K562 (cell line): Measurements from ENCODE around the gene PRKG1. TPM values are rescaled to one million over a fixed set of nuclear protein-coding genes. Genes with fewer than 3 reads are reported as not detected.

Experiments
- ATAC-seq: fragments of 200-7000 bp; cut with Tn5 transposase; 3 replicates; pipeline ENCODE4 v1.9.1; 2020; ENCODE audit warnings: moderate library complexity
- BruUV-seq: library from RNA; stranded (reverse); fragments of 400-500 nt; replicated peaks from 2 replicates; lab custom pipeline; 2021; lab: Mats Ljungman, UMichigan
- CTCF ChIA-PET: fragments of 300-600 bp; formaldehyde crosslinking; extraction: SDS; loops from one replicate; lab custom pipeline; 2021; ENCODE audit warnings: low intra/inter-chr PET ratio; lab: Yijun Ruan, JAX
- POLR2A ChIA-PET: fragments of 300-600, 350-650 bp; sonication (Branson Sonifier 250); formaldehyde crosslinking; extraction: SDS; loops from one replicate; lab custom pipeline; 2021; ENCODE audit warnings: antibody characterized with exemption, inconsistent platforms; lab: Yijun Ruan, JAX
- DNase-seq, 4 experiments: peaks; one replicate each; pipeline versions ENCODE4 v3.0.0 to v3.0.0-alpha.2; 2011 to 2018; ENCODE audit warnings: low spot score in 3 of 4, mixed read lengths in 3 of 4; ENCODE audit errors: extremely low read depth in 1 of 4
- FAIRE-seq: peaks from 2 replicates; lab custom pipeline; 2011; peaks lifted over from hg19 to GRCh38; lab: Jason Lieb, UNC
- H2AFZ ChIP-seq: 2 replicates; pipeline ENCODE4 v1.6.0; 2011; ENCODE audit warnings: low read depth, low read length, control low read depth, inconsistent platforms
- H3K27ac ChIP-seq: fragments of 200-600 bp; 3 replicates; pipeline ENCODE4 v1.8.0; 2011; ENCODE audit warnings: low read depth, mild to moderate bottlenecking, control low read depth, inconsistent platforms, low read length, moderate library complexity, mixed read lengths; ENCODE audit errors: extremely low read depth
- H3K27me3 ChIP-seq, 2 experiments: fragments of 300-600 bp in 1 of 2; 2 replicates in 1 of 2; 3 replicates in 1 of 2; pipeline versions ENCODE4 v1.6.0 to v1.8.0; 2011; ENCODE audit warnings: inconsistent platforms in 2 of 2, low read length in 2 of 2, mild to moderate bottlenecking in 1 of 2, mixed read lengths in 1 of 2, moderate library complexity in 1 of 2; ENCODE audit not compliant: control insufficient read depth in 2 of 2, insufficient read depth in 2 of 2
- H3K36me3 ChIP-seq: fragments of 300-600 bp; 3 replicates; pipeline ENCODE4 v1.8.0; 2011; ENCODE audit warnings: mild to moderate bottlenecking, low read length, inconsistent platforms; ENCODE audit not compliant: control insufficient read depth, insufficient read depth
- H3K4me1 ChIP-seq, 2 experiments: fragments of 200-600 bp in 1 of 2; replicated peaks in 1 of 2; 2 replicates in 1 of 2; 3 replicates in 1 of 2; pipeline versions ENCODE4 v1.5.1 to v1.8.0; 2011; ENCODE audit warnings: inconsistent platforms in 2 of 2, low read length in 2 of 2, mild to moderate bottlenecking in 1 of 2, mixed read lengths in 1 of 2, moderate library complexity in 1 of 2; ENCODE audit not compliant: control insufficient read depth in 2 of 2, insufficient read depth in 2 of 2
- H3K4me2 ChIP-seq: 2 replicates; pipeline ENCODE4 v1.6.1; 2011; ENCODE audit warnings: low read length, control low read depth, inconsistent platforms, mixed read lengths; ENCODE audit not compliant: insufficient read depth
- H3K4me3 ChIP-seq: fragments of 200-600 bp; sonication (generic), shearing (Covaris generic); 2 replicates; pipeline ENCODE4 v1.5.1; 2016; ENCODE audit warnings: control low read depth, inconsistent platforms
- H3K79me2 ChIP-seq: fragments of 200-600 bp; 3 replicates; pipeline ENCODE4 v1.8.0; 2011; ENCODE audit warnings: low read length, inconsistent platforms; ENCODE audit not compliant: control insufficient read depth, insufficient read depth
- H3K9ac ChIP-seq, 2 experiments: 2 replicates each; pipeline versions ENCODE4 v1.6.0 to v1.6.1; 2011; ENCODE audit warnings: low read depth in 2 of 2, low read length in 2 of 2, control low read depth in 1 of 2, inconsistent platforms in 1 of 2, mild to moderate bottlenecking in 1 of 2, mixed read lengths in 1 of 2; ENCODE audit not compliant: insufficient read depth in 1 of 2
- H3K9me1 ChIP-seq: one replicate; pipeline ENCODE4 v1.6.0; 2011; ENCODE audit warnings: inconsistent platforms, mild to moderate bottlenecking, low read length, moderate library complexity; ENCODE audit not compliant: control insufficient read depth, insufficient read depth
- H3K9me3 ChIP-seq: replicated peaks from 2 replicates; pipeline ENCODE4 v1.5.1; 2011; ENCODE audit warnings: low read depth, low read length, inconsistent platforms; ENCODE audit not compliant: control insufficient read depth, insufficient read depth
- H4K20me1 ChIP-seq: replicated peaks from 2 replicates; pipeline ENCODE4 v1.6.1; 2011; ENCODE audit warnings: low read length, inconsistent platforms, mixed read lengths; ENCODE audit not compliant: control insufficient read depth, insufficient read depth
- FOXP1 ChIP-seq: sonication (generic); formaldehyde crosslinking; IDR thresholded peaks from 2 replicates; pipeline ENCODE4 v1.8.0; 2022; ENCODE audit warnings: mild to moderate bottlenecking, missing genetic modification reagents
- HDAC1 ChIP-seq, 2 experiments: fragments of 450-650 bp; IDR thresholded peaks; 2 replicates each; pipeline ENCODE4 v1.6.1; 2016 to 2017; ENCODE audit warnings: inconsistent platforms in 1 of 2, mild to moderate bottlenecking in 1 of 2, moderate library complexity in 1 of 2
- TCFL5 ChIP-seq: fragments of 250-450 bp; sonication (Bioruptor Pico); conservative IDR thresholded peaks from 2 replicates; pipeline ENCODE4 v1.6.1; 2021; ENCODE audit warnings: mild to moderate bottlenecking, moderate library complexity, matching md5 sums
- ZNF12 ChIP-seq: sonication (generic); formaldehyde crosslinking; IDR thresholded peaks from 2 replicates; pipeline ENCODE4 v1.4.0; 2020; ENCODE audit warnings: mild to moderate bottlenecking, missing genetic modification reagents
- WGBS: fragments of 100-300 bp; shearing (Covaris generic); methylation state at CpG from one replicate; pipeline ENCODE4 v1.1.6; 2016; ENCODE audit warnings: low coverage, mixed read lengths; ENCODE audit not compliant: insufficient coverage; ENCODE audit errors: missing lambda C conversion rate; 5-methylcytosine and 5-hydroxymethylcytosine counted together
- in situ Hi-C: fragments of 300-500 bp; cut with MboI; formaldehyde crosslinking; loops from 4 replicates; pipeline ENCODE4 v1.15.0; 2018; ENCODE audit warnings: inconsistent platforms, mixed read lengths
- intact Hi-C: fragments of 100-400 bp; cut with micrococcal nuclease; formaldehyde crosslinking; loops from 2 replicates; pipeline ENCODE4 v1.14.2; 2022
- polyA plus RNA-seq, 8 experiments: library from polyadenylated mRNA; depleted of rRNA in 4 of 8; stranded (reverse) in 5 of 8; unstranded in 3 of 8; fragments of >200 nt; fragmentation: Nextera tagmentation in 2 of 8; fragmentation: Illumina TruSeq in 1 of 8; extraction: Ambion mirVana in 2 of 8; extraction: Trizol in 1 of 8; gene quantifications; 2 replicates each; pipeline versions ENCODE4 v1.2.1 to v1.2.3, GENCODE V29; 2011 to 2014; ENCODE audit warnings: inconsistent platforms in 1 of 8, missing spikeins in 1 of 8
- total RNA-seq, 7 experiments: library from RNA; depleted of rRNA in 6 of 7; stranded (reverse); fragments of >200 nt in 6 of 7; fragmentation: Illumina TruSeq in 2 of 7; extraction: Trizol in 2 of 7; gene quantifications; 2 replicates each; pipeline versions ENCODE4 v1.2.1 to v1.2.3, GENCODE V29; 2011 to 2021; ENCODE audit warnings: low replicate concordance in 1 of 7
- TF ChIP-seq, protein P1 (sequence below): sonication (generic); formaldehyde crosslinking; IDR thresholded peaks from 2 replicates; pipeline ENCODE4 v1.8.1; 2022; ENCODE audit warnings: missing genetic modification reagents
- TF ChIP-seq, protein P2 (sequence below): IDR thresholded peaks from 2 replicates; pipeline ENCODE4 v1.6.1; 2011; ENCODE audit warnings: borderline replicate concordance, low read depth, mild to moderate bottlenecking, moderate library complexity, low read length; ENCODE audit not compliant: insufficient read depth, poor library complexity, severe bottlenecking
- TF ChIP-seq, protein P3 (sequence below): fragments of 250-450 bp; sonication (Bioruptor Pico); IDR thresholded peaks from 2 replicates; pipeline ENCODE4 v1.5.0; 2021; ENCODE audit warnings: mild to moderate bottlenecking, moderate library complexity

PRKG1 gene
- total and polyA plus RNA-seq, 9 of the 15 experiments (the other 6 are each of a cell fraction or from before 2014, with no cell fraction given) = 0.22 TPM; not detected in 8

DNA sequence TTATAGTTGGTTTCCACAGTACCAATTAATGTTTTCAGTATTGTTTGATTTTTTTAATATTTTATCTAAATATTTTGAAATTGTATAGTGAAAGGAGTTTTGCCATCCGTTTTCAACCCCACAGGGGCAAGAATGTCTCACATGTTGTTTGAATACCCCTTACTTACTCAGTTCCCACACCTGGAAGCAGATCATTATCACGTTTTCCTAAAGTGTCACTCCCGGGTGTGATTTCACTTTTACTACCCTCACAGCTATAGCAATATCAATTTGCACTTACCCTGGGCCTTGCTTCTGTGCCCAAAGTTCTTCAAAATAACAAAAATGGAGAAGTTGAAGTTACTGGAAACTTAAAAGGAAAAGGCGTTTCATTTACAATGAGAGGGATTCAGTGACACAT lies 397.0 kb downstream of the PRKG1 start:
- Histone ChIP-seq H3K27me3 (no peaks in the 10 kb centered on the region), H3K4me2 (no peak overlapping the region), H3K36me3 (no peaks in the 10 kb centered on the region), H3K9ac (no peak overlapping the region), H3K4me1 (no peaks in the 10 kb centered on the region)
- ChIA-PET CTCF (interaction anchor here (0.7 kb wide), 1 partner anchor 734 kb away, joined by 3 read pairs; no protein-coding TSS in a partner anchor), POLR2A (no interaction called here)
- intact Hi-C loops = no loop called here
- no peak for DNase-seq
- TF ChIP-seq, protein P1, sequence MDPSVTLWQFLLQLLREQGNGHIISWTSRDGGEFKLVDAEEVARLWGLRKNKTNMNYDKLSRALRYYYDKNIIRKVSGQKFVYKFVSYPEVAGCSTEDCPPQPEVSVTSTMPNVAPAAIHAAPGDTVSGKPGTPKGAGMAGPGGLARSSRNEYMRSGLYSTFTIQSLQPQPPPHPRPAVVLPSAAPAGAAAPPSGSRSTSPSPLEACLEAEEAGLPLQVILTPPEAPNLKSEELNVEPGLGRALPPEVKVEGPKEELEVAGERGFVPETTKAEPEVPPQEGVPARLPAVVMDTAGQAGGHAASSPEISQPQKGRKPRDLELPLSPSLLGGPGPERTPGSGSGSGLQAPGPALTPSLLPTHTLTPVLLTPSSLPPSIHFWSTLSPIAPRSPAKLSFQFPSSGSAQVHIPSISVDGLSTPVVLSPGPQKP (CRISPR knock-in tag) = no peak
- TF ChIP-seq ZNF12 (CRISPR knock-in tag) (no peak), TCFL5 (CRISPR knock-in tag) (no peak), FOXP1 (no peak), HDAC1 (IDR thresholded peaks at IDR 0.05) (no peak)
- TF ChIP-seq, protein P2, sequence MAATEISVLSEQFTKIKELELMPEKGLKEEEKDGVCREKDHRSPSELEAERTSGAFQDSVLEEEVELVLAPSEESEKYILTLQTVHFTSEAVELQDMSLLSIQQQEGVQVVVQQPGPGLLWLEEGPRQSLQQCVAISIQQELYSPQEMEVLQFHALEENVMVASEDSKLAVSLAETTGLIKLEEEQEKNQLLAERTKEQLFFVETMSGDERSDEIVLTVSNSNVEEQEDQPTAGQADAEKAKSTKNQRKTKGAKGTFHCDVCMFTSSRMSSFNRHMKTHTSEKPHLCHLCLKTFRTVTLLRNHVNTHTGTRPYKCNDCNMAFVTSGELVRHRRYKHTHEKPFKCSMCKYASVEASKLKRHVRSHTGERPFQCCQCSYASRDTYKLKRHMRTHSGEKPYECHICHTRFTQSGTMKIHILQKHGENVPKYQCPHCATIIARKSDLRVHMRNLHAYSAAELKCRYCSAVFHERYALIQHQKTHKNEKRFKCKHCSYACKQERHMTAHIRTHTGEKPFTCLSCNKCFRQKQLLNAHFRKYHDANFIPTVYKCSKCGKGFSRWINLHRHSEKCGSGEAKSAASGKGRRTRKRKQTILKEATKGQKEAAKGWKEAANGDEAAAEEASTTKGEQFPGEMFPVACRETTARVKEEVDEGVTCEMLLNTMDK = no peak
- TF ChIP-seq, protein P3, sequence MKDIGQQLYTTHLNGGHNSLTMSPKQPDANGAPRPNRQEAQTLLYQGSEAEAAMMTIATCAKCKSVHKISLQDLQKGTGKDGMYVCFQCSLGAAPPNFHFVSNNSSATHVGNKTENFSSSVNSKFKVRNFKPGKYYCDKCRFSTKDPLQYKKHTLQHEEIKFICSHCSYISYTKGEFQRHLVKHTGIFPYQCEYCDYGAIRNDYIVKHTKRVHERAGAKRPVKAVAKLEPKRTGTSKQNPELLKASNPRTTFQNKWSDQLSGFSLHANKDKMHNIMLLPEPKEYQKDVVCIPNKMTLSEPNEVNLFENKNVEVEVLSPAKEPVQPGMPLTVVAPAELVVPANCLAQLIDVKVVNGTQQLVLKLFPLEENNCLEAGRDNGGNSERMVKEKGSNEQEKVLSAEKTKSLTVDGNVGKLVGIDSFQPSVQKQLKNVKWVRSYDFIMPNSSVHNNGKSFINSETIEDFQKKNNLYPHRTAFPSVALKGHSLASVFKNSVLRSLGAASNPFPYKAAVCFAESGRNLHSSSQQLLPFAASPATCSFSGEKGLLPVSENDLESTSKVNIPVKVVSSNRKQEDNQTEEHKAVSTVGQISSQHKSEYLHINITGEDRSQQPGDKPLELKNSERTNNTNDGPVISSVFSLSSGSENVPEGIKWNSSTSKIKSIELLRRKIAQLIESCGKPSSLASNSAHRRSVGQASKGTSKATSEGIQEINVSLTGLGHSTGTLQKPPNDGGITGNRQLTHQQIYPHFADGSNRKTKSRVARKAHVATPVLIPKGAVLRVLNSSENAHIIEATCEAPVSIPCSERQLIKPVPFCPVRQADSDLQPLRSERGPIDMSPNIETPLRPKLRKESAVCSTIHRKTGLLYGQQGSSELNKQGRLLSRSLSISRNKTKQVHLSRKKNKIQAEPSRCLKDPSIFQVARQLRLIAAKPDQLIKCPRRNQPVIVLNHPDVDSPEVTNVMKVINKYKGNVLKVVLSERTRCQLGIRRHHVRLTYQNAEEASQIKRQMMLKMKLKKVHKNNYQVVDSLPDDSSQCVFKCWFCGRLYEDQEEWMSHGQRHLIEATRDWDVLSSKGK = no peak
- TF ChIP-seq, all 486 proteins: peak for 0
- FAIRE-seq = no peak
- no peak overlapping the region for H3K27ac ChIP-seq
- no peak for ATAC-seq
- no peaks in the 10 kb centered on the region for H3K79me2 ChIP-seq
- H4K20me1 ChIP-seq = no peaks in the 10 kb centered on the region
- no peaks in the 10 kb centered on the region for H3K9me1 ChIP-seq
- in situ Hi-C loops = no loop called here
- H2AFZ ChIP-seq = no peak overlapping the region
- H3K9me3 ChIP-seq = 0 out of 2 replicates have a peak, but pooled peaks cover 2% of the 10 kb centered on the region
- WGBS = 0% methylated on average over 4 of the region's 4 CpGs
- no peak overlapping the region for H3K4me3 ChIP-seq
- no TSS peak for BruUV-seq
